Nephron progenitor cell (in vitro differentiated cells): ENCODE data around the gene ZBTB2.

ENCODE experiments used
- DNase-seq: peaks from one replicate; pipeline ENCODE4 v3.0.0; 2021
- H3K27ac Mint-ChIP-seq: 2 replicates; pipeline ENCODE4 v1.8.0; 2021; ENCODE audit warnings: mild to moderate bottlenecking, moderate library complexity, mixed read lengths
- H3K27me3 Mint-ChIP-seq: 2 replicates; pipeline ENCODE4 v1.8.0; 2021; ENCODE audit warnings: mild to moderate bottlenecking, low read depth, mixed read lengths; ENCODE audit not compliant: poor library complexity
- H3K36me3 Mint-ChIP-seq: 2 replicates; pipeline ENCODE4 v1.8.0; 2021; ENCODE audit warnings: low read depth, mixed read lengths
- H3K4me1 Mint-ChIP-seq: 2 replicates; pipeline ENCODE4 v1.8.0; 2021; ENCODE audit warnings: mixed read lengths
- H3K4me3 Mint-ChIP-seq: 2 replicates; pipeline ENCODE4 v1.8.0; 2021; ENCODE audit warnings: mild to moderate bottlenecking, moderate library complexity, mixed read lengths
- H3K9me3 Mint-ChIP-seq: 2 replicates; pipeline ENCODE4 v1.8.0; 2021; ENCODE audit warnings: mild to moderate bottlenecking, moderate library complexity, mixed read lengths
- TF ChIP-seq, protein P1 (sequence below): fragments of 200-600 bp; sonication (generic); IDR thresholded peaks from 2 replicates; pipeline ENCODE4 v1.5.0; 2021; ENCODE audit warnings: antibody characterized with exemption

The ZBTB2 gene

DNA sequence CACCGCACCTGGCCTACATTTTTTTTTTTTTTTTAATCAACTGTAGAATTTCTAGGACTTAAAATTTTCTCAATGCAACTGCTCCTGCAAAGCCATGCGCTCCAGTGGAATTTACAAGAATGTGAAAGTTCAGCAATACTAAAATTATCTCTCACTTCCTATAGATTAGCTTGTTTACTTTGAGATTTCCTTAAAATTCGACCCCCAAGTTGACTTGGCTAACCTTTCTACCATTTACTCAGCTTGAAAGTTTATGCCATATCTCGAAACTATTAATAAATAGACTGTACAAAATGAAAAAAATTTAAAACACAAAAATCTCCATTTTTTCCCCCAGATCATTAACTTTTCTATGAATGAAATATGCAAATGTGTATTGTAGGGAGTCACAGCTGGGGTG lies 64.3 kb downstream of the ZBTB2 start:
- Mint-ChIP-seq H3K4me3 (no peak overlapping the region), H3K36me3 (peaks cover 54% of the 10 kb centered on the region), H3K27me3 (peaks cover 3% of the 10 kb centered on the region), H3K9me3 (peaks cover 16% of the 10 kb centered on the region), H3K27ac (no peak overlapping the region), H3K4me1 (peaks cover 51% of the 10 kb centered on the region)
- TF ChIP-seq, protein P1, sequence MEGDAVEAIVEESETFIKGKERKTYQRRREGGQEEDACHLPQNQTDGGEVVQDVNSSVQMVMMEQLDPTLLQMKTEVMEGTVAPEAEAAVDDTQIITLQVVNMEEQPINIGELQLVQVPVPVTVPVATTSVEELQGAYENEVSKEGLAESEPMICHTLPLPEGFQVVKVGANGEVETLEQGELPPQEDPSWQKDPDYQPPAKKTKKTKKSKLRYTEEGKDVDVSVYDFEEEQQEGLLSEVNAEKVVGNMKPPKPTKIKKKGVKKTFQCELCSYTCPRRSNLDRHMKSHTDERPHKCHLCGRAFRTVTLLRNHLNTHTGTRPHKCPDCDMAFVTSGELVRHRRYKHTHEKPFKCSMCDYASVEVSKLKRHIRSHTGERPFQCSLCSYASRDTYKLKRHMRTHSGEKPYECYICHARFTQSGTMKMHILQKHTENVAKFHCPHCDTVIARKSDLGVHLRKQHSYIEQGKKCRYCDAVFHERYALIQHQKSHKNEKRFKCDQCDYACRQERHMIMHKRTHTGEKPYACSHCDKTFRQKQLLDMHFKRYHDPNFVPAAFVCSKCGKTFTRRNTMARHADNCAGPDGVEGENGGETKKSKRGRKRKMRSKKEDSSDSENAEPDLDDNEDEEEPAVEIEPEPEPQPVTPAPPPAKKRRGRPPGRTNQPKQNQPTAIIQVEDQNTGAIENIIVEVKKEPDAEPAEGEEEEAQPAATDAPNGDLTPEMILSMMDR = no peak
- no peak for DNase-seq

DNA sequence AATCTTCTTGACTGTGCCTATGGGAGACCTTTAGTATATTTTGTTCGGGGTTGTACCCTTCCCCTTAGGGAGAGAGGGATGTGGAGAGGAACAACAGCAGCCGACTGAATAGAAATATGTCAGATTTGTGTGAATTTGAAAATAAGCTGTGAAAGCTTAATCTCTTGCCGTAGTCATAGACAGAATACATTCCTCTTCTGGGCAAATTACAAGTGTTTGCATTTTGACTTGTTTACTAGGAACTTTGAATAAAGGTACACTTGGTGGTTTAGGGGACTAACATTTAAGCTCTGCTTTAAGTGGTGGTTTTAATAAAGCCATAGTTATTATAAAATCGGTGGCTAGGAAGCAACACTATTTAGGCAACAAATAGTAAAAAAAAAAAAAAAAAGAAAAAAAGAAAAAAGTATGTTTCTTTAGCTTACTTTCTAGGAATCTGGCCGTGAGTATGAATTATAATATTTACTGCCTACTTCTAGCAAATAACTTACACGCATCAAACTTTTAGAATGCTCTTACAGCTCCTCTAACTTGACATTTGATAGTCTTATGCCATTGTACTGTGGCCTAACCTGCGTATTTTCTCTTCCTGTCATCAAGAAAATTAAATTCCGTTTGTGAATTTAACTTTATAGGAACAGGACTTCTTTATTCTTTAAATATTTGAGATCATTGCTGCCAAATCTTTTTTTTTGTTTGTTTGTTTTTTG lies 65.1 kb downstream of the ZBTB2 start:
- H3K4me1 Mint-ChIP-seq = peaks cover 51% of the 10 kb centered on the region
- peak overlapping the region; percentile 84 for H3K4me3 Mint-ChIP-seq
- no peak for DNase-seq
- H3K27me3 Mint-ChIP-seq = peaks cover 3% of the 10 kb centered on the region
- peaks cover 21% of the 10 kb centered on the region for H3K9me3 Mint-ChIP-seq
- TF ChIP-seq, protein P1 = no peak
- peaks cover 61% of the 10 kb centered on the region for H3K36me3 Mint-ChIP-seq
- H3K27ac Mint-ChIP-seq = peak overlapping the region; percentile 22

DNA sequence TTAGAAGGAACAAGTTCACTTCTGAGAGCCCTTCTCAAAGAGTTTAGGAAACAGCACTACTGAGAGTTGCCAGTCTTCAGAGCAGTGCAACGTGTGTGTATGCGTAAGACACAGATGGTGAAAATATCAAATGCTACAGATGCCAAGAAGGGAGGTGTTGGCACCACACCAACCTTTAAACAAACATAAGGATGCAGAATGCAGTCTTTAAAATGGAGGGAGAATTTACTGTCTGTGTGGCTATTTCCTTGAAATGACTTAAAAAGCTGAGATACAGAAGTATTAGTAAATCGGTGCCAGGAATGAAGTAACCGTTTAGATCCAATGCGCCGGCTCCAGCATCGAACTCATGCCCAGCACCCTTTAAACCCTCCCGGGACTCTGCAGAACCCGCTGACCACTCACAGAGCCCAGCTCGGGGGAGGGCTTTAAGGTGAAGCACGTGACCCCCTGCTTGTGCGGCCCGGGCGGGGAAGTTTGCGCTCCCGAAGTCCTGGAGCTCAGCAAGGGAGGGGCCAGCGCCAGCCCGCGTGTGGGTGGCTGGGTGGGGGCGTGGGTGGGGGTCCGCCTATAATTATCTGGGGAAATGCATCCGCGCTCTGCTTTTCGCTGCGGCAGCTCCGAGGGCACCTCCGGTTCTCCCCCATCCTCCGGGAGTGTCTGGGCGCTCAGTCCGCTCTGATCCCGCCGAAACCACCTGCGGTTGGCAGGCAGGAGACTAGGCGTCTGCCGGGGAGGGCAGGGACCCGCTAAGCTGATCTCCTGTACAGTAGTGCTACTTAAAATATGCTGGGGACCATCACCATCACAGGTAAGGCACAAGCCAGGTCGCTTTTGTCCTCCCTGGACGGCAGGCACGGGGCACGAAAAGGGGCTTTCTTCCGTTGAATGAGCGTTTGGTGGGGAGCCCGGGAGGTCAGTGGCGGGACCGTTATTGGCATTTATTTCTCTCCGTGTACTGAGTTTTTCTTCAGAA lies 66.0 kb downstream of the ZBTB2 start:
- peak; percentile 60 for DNase-seq
- Mint-ChIP-seq H3K4me3 (peak overlapping the region; percentile 84), H3K27me3 (peaks cover 3% of the 10 kb centered on the region), H3K36me3 (peaks cover 63% of the 10 kb centered on the region), H3K4me1 (peaks cover 53% of the 10 kb centered on the region), H3K9me3 (peaks cover 28% of the 10 kb centered on the region), H3K27ac (peak overlapping the region; percentile 22)
- TF ChIP-seq, protein P1 = no peak

GRCh38 chr6:151324488-151324825 lies 66.9 kb downstream of the ZBTB2 start:
- no peak overlapping the region for H3K27ac Mint-ChIP-seq
- H3K4me3 Mint-ChIP-seq = peak overlapping the region; percentile 49
- TF ChIP-seq, protein P1 = peak; percentile 15

DNA sequence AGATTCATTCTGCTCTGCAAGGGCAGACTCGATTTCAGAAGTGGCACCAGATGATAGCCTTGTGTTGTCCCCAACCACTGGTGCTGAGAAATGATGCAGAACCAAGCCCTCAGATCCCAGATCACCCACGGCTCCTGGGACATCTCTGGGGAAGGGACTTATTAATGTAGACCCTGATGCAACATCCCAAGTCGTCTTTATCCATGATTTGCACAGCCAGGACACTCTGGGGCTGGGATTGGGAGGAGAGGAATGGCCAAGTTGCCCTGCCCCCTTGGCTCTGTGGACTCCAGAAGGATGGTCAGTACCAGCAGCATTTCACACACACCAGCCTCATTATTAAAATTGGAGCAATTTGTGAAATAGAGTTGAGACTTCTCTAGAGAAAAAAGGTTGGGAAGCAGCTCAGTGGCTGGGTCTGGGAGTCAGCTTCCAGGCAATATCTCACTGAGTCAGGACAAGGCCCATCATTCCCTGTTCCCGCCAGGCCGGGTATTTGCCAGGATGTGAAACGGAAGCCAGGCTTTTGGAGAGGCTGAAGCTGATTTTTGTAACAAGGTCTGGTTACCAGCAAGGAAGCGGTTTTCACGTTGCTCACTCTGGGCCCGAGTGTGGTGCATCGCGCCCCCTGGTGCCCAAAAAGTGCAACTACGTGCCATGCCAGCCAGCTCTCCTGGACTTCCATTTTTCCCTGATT lies 67.4 kb downstream of the ZBTB2 start:
- H3K4me1 Mint-ChIP-seq = peaks cover 49% of the 10 kb centered on the region
- peaks cover 31% of the 10 kb centered on the region for H3K9me3 Mint-ChIP-seq
- DNase-seq = peak; percentile 90
- peaks cover 3% of the 10 kb centered on the region for H3K27me3 Mint-ChIP-seq
- H3K36me3 Mint-ChIP-seq = peaks cover 59% of the 10 kb centered on the region
- H3K27ac Mint-ChIP-seq = peak overlapping the region; percentile 52
- TF ChIP-seq, protein P1 = peak; percentile 97
- peak overlapping the region; percentile 49 for H3K4me3 Mint-ChIP-seq

More at GRCh38 chr6:151324488-151324825, 66.9 kb downstream of the ZBTB2 start:
- peaks cover 49% of the 10 kb centered on the region for H3K4me1 Mint-ChIP-seq
- peaks cover 3% of the 10 kb centered on the region for H3K27me3 Mint-ChIP-seq
- peaks cover 30% of the 10 kb centered on the region for H3K9me3 Mint-ChIP-seq
- DNase-seq = no peak
- peaks cover 63% of the 10 kb centered on the region for H3K36me3 Mint-ChIP-seq
